Heart right ventricle (tissue), 16 donors: Measurements from ENCODE around the gene AJM1. TPM values are rescaled to one million over a fixed set of nuclear protein-coding genes. Genes with fewer than 3 reads are reported as not detected.

Experiments used
- ATAC-seq, 8 donors: fragments of 200-7000 bp; cut with Tn5 transposase; one replicate each; pipeline ENCODE4 v1.9.1; 2020; ENCODE audit warnings: mild to moderate bottlenecking in 8 of 8, moderate library complexity in 8 of 8, moderate number of reproducible peaks in 1 of 8
- DNase-seq, 2 donors: peaks; one replicate each; pipeline ENCODE4 v3.0.0-alpha.2; 2020
- H3K27ac ChIP-seq, 10 donors: fragments of 200-600 bp; sonication (generic) in 2 of 10; one replicate each; pipeline versions ENCODE4 v1.5.0 to v1.8.0; 2020 to 2022; ENCODE audit warnings: mild to moderate bottlenecking in 3 of 10
- H3K27me3 ChIP-seq, 7 donors: fragments of 200-600 bp; one replicate each; pipeline ENCODE4 v1.8.0; 2021 to 2022; ENCODE audit warnings: mild to moderate bottlenecking in 2 of 7
- H3K36me3 ChIP-seq, 9 donors: fragments of 200-600 bp; sonication (generic) in 1 of 9; one replicate each; pipeline versions ENCODE4 v1.5.0 to v1.8.0; 2020 to 2022; ENCODE audit warnings: mild to moderate bottlenecking in 2 of 9
- H3K4me1 ChIP-seq, 9 donors: fragments of 200-600 bp; sonication (generic) in 1 of 9; one replicate each; pipeline versions ENCODE4 v1.5.0 to v1.8.0; 2020 to 2022; ENCODE audit warnings: mild to moderate bottlenecking in 4 of 9
- H3K4me3 ChIP-seq, 10 donors: fragments of 200-600 bp; sonication (generic) in 2 of 10; one replicate each; pipeline versions ENCODE4 v1.5.0 to v1.8.0; 2020 to 2022; ENCODE audit warnings: mild to moderate bottlenecking in 7 of 10, moderate library complexity in 2 of 10
- H3K9me3 ChIP-seq, 11 donors: fragments of 200-600 bp in 10 of 11; sonication (generic) in 2 of 11; one replicate each; pipeline versions ENCODE4 v1.5.0 to v1.8.0; 2013 to 2022; ENCODE audit warnings: mild to moderate bottlenecking in 2 of 11, control low read depth in 1 of 11, moderate library complexity in 1 of 11
- CTCF ChIP-seq, 9 donors: fragments of 200-600 bp; sonication (generic) in 2 of 9; IDR thresholded peaks; one replicate each; pipeline versions ENCODE4 v1.5.0 to v1.8.0; 2021 to 2022; ENCODE audit warnings: antibody characterized with exemption in 9 of 9, mild to moderate bottlenecking in 5 of 9, moderate library complexity in 1 of 9
- WGBS, 2 donors: extraction: QIAGEN DNeasy Blood & Tissue Kit; methylation state at CpG; one replicate each; pipeline ENCODE4 v1.1.7; 2013; ENCODE audit warnings: inconsistent platforms in 1 of 2; 5-methylcytosine and 5-hydroxymethylcytosine counted together
- intact Hi-C, 10 donors: fragments of 100-400 bp; cut with DNase I; formaldehyde crosslinking; loops; one replicate each; pipeline versions ENCODE4 v1.11.1 to v1.14.2; 2022
- polyA plus RNA-seq, 2 donors: library from polyadenylated mRNA; stranded (reverse); fragments of 200-250 nt; gene quantifications; one replicate each; pipeline ENCODE4 v1.2.3, GENCODE V29; 2013
- total RNA-seq, 10 donors: library from RNA; stranded (reverse); fragmentation: NEBNext Ultra II Directional in 3 of 10; extraction: Animal tissue kit (Norgen Biotek cat#: 25700) in 3 of 10; gene quantifications; one replicate each; pipeline versions ENCODE4 v1.2.1 to v1.2.4, GENCODE V29; 2021 to 2023
- donor health status: Arrhythmogenic right ventricular cardiomyopathy.
- donor health status: ischemic (EF 13 %, LVEDD 7.1; RV severe dilation, severe dysfunction).
- donor health status: healthy with polysubstance abuse.
- donor health status: DM: no; HTN: yes; CAD: no.
- donor health status: DM: no; HTN: no; CAD: no.
- donor health status: ischemic (EF 25% LVEDD 6.9; RV normal size, moderate dysfunction).
- donor health status: ischemic (EF 25% LVEDD 5.7; RV mildly dilated, moderate dysfunction).
- donor health status: healthy.
- donor health status: DM: yes; HTN: yes; CAD: no.
- donor health status: Ischemic cardiomyopathy.
- donor health status: ischemic (EF 35%, LVEDD 5.7; RV mildly dilated, moderate dysfunction).
- donor health status: nonischemic (EF 11% LVEDD 7.7; RV severe dilation, severe dysfunction).
- donor health status: DM: yes; HTN: yes; CAD: no.
- donor health status: PGD.
- donor health status: ischemic (EF 29% LVEDD 5.4; RV normal size, mild dysfunction).
- donor health status: nonischemic (EF 23%, LVEDD 6.1; RV moderate dilation, normal function).

AJM1 gene
- total and polyA plus RNA-seq, 12 donors, result 3.4 to 8.3 (median 5.9) TPM

DNA sequence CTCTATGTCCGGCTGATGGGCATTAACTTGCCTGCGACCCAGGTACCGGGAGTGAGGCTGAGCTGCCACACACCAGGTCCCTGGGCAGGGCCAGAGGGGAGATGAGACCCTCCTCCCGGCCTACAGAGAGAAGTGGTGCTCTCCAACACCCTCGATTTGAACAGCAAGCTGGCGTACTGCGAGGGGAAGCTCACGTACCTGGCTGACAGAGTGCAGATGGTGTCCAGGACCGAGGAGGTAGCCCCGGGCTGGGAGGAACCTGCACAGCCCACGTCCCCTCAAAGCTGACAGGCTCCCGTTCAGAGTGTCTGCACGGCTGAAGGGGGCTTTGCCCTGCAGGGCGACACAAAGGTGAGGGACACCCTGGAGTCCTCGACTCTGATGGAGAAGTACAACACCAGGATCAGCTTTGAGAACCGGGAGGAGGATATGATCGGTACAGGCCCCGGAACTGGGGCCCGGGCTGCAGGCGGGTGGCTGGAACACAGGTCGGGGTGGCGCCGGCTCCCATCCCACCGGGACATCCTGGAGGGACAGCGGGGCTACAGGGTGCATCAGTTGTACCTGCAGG lies 35.6 kb upstream of the AJM1 start:
- peak overlapping the region; percentile 79 to 100 (median 96) for H3K4me3 ChIP-seq
- WGBS, 2 donors, result 70 to 73% methylated on average over 25 of the region's 25 CpGs
- H3K27ac ChIP-seq, result peak overlapping the region in 9 of 10 donors; percentile 91 to 95 (median 93)
- intact Hi-C loops, result loop anchor here in 2 of 10 donors (5.0 kb wide), 1 partner anchor 36 kb away; the partner anchor contains the start of gene AJM1 (in 2 of the 2)
- ATAC-seq, result peak in 5 of 8 donors; percentile 1 to 30 (median 12)
- H3K36me3 ChIP-seq, result peaks cover 0 to 22% (median 0%) of the 10 kb centered on the region in 9 donors
- H3K9me3 ChIP-seq, result no peaks in the 10 kb centered on the region
- peaks cover 0 to 45% (median 35%) of the 10 kb centered on the region in 9 donors for H3K4me1 ChIP-seq
- peaks cover 0 to 9% (median 8%) of the 10 kb centered on the region in 7 donors for H3K27me3 ChIP-seq
- DNase-seq, result no peak
- TF ChIP-seq CTCF (IDR thresholded peaks at IDR 0.05), result no peak

- DNase-seq (peak; percentile 74 to 85), ATAC-seq (peak; percentile 84 to 95 (median 89))
- Histone ChIP-seq H3K27ac (peak within 1 kb of the TSS; percentile 42 to 95 (median 92)), H3K9me3 (no peaks in the 10 kb centered on the region), H3K27me3 (peaks cover 0 to 1% (median under 1%) of the 10 kb centered on the region in 7 donors), H3K4me3 (peak within 1 kb of the TSS; percentile 79 to 100 (median 96)), H3K36me3 (peaks cover 0 to 29% (median under 1%) of the 10 kb centered on the region in 9 donors), H3K4me1 (peaks cover 0 to 43% (median 35%) of the 10 kb centered on the region in 9 donors)
- no peak for TF ChIP-seq CTCF (IDR thresholded peaks at IDR 0.05)
- WGBS, 2 donors, result 1% methylated on average over 68 to 96 of the region's 96 CpGs
- intact Hi-C loops, result loop anchor here in 2 of 10 donors (5.0 kb wide), 1 partner anchor 35 kb away; the partner anchor contains the start of gene AJM1 (in 2 of the 2)
Measured at GRCh38 chr9:136807281-136808074, 34.8 kb upstream of the AJM1 start, which contains the start of gene RABL6. Gene RABL6, plus strand, starts transcription at chr9:136807948. Its CDS starts 249 bp downstream, at chr9:136808197.

DNA sequence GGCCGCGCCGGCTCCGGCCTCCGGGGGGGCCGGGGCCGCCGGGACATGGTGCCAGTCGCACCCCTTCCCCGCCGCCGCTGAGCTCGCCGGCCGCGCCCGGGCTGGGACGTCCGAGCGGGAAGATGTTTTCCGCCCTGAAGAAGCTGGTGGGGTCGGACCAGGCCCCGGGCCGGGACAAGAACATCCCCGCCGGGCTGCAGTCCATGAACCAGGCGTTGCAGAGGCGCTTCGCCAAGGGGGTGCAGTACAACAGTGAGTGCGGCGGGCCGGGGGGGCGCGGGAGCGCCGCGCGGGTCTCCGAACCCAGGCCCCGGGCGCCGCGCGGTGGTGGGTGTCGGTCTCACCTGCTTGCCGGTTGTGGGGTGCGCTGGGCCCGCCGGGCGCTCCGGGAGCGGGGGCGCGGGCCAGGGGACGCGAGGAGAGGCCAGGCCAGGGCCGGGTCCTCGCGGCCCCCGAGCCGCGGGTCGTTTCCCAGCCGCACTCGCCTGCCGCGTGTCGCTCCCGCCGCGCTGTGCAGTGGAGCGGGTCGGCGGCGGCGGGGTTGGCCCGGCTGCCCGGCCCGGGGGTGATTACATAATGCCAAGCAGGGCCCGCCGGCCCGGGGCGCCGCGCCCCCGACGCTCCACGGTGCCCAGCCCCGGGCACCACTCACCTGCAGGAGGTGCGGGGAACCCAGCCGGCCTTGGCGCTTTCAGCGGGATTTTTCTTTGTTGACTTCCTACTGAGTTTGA lies 34.0 kb upstream of the AJM1 start:
- DNase-seq (no peak), ATAC-seq (peak in 4 of 8 donors; percentile 1 to 29 (median 9))
- TF ChIP-seq CTCF (IDR thresholded peaks at IDR 0.05), result no peak
- Histone ChIP-seq H3K36me3 (peaks cover 0 to 34% (median 3%) of the 10 kb centered on the region in 9 donors), H3K9me3 (no peaks in the 10 kb centered on the region), H3K4me3 (peak overlapping the region; percentile 67 to 100 (median 96)), H3K27ac (peak overlapping the region; percentile 42 to 95 (median 92)), H3K27me3 (no peaks in the 10 kb centered on the region), H3K4me1 (peaks cover 0 to 43% (median 35%) of the 10 kb centered on the region in 9 donors)
- intact Hi-C loops, result loop anchor here in 2 of 10 donors (5.0 kb wide), 1 partner anchor 34 kb away; the partner anchor contains the start of gene AJM1 (in 2 of the 2)
- 0 to 1% methylated on average over 68 to 93 of the region's 93 CpGs for WGBS, 2 donors
